Gastrocnemius medialis (tissue), 4 donors: ENCODE results near the gene REL.

Experiments used
- POLR2A ChIP-seq, 2 donors: fragments of 450-650 bp; IDR thresholded peaks; one replicate each; pipeline ENCODE4 v1.6.1; 2017; ENCODE audit warnings: antibody characterized with exemption in 2 of 2, mild to moderate bottlenecking in 2 of 2, moderate library complexity in 2 of 2
- TF ChIP-seq, protein P1 (sequence below), 5 experiments: fragments of 450-650 bp in 3 of 5; fragments of 200-600 bp in 2 of 5; sonication (generic) in 2 of 5; IDR thresholded peaks in 4 of 5; conservative IDR thresholded peaks in 1 of 5; 1 replicate in 4 of 5; 2 replicates in 1 of 5; pipeline ENCODE4 v1.5.1; 2016 to 2019; ENCODE audit warnings: antibody characterized with exemption in 5 of 5, mild to moderate bottlenecking in 3 of 5, moderate library complexity in 3 of 5

DNA sequence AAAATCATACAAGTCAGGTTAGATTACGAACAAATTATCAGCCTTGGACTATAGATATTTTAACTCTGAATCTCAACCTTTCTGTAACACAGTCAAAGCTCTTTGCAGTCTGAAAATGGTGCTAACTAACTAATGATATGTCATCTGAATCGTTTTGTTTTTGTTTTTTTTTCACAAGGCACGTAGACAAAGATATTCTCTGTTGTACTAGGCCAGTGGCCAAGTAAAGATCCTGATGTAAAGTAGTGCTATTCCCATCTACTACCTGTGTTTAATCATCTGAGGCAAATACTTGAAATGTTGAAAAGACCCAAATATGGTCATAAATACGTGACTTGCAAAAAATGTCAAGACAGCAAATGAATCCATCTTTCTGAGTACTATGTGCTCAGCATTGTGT, 65.7 kb downstream of the REL start:
- TF ChIP-seq, protein P1, sequence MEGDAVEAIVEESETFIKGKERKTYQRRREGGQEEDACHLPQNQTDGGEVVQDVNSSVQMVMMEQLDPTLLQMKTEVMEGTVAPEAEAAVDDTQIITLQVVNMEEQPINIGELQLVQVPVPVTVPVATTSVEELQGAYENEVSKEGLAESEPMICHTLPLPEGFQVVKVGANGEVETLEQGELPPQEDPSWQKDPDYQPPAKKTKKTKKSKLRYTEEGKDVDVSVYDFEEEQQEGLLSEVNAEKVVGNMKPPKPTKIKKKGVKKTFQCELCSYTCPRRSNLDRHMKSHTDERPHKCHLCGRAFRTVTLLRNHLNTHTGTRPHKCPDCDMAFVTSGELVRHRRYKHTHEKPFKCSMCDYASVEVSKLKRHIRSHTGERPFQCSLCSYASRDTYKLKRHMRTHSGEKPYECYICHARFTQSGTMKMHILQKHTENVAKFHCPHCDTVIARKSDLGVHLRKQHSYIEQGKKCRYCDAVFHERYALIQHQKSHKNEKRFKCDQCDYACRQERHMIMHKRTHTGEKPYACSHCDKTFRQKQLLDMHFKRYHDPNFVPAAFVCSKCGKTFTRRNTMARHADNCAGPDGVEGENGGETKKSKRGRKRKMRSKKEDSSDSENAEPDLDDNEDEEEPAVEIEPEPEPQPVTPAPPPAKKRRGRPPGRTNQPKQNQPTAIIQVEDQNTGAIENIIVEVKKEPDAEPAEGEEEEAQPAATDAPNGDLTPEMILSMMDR (IDR thresholded peaks at IDR 0.05 in 4 of 5, conservative IDR thresholded peaks at IDR 0.05 in 1 of 5) = no peak
- TF ChIP-seq POLR2A (IDR thresholded peaks at IDR 0.05) = no peak
